ENCODE measurements around the gene KCNIP1.
"Not testable (repeated sequence)": the region's sequence is repeated elsewhere in the genome, so short reads cannot be mapped to it uniquely, and the experiment has no call there.

KCNIP1 gene

GRCh38 chr5:170538096-170538465 is 34.3 kb downstream of the KCNIP1 start:
- no peak for DNase-seq

GRCh38 chr5:170538696-170539586 is 35.1 kb downstream of the KCNIP1 start:
- DNase-seq: no peak

GRCh38 chr5:170540271-170540670 is 36.5 kb downstream of the KCNIP1 start:
- no peak for DNase-seq

GRCh38 chr5:170541146-170541769 is 37.4 kb downstream of the KCNIP1 start:
- no peak for DNase-seq

GRCh38 chr5:170542691-170543293 is 39.0 kb downstream of the KCNIP1 start:
- DNase-seq: no peak

GRCh38 chr5:170545313-170545712 is 41.5 kb downstream of the KCNIP1 start:
- DNase-seq: no peak

GRCh38 chr5:170545811-170546210 is 42.0 kb downstream of the KCNIP1 start:
- no peak for DNase-seq

- DNase-seq: no peak
Observed at GRCh38 chr5:170546282-170546681, 42.5 kb downstream of the KCNIP1 start.

- DNase-seq: not testable (repeated sequence)
Observed at GRCh38 chr5:170550382-170550781, 46.6 kb downstream of the KCNIP1 start.

- no peak for DNase-seq
Observed at GRCh38 chr5:170551076-170551475, 47.3 kb downstream of the KCNIP1 start.

- DNase-seq: no peak
Observed at GRCh38 chr5:170551622-170552021, 47.8 kb downstream of the KCNIP1 start.

- no peak for DNase-seq
Observed at GRCh38 chr5:170552621-170553115, 48.8 kb downstream of the KCNIP1 start.

GRCh38 chr5:170553218-170553617 is 49.4 kb downstream of the KCNIP1 start:
- peak; percentile 35 for DNase-seq

- no peak for DNase-seq
Observed at GRCh38 chr5:170554521-170555267, 50.9 kb downstream of the KCNIP1 start.

GRCh38 chr5:170557314-170557713 is 53.5 kb downstream of the KCNIP1 start:
- no peak for DNase-seq

GRCh38 chr5:170559296-170559695 is 55.5 kb downstream of the KCNIP1 start:
- no peak for DNase-seq

GRCh38 chr5:170560938-170561337 is 57.1 kb downstream of the KCNIP1 start:
- DNase-seq: no peak

- no peak for DNase-seq
Observed at GRCh38 chr5:170562166-170562874, 58.5 kb downstream of the KCNIP1 start.

- DNase-seq: no peak
Observed at GRCh38 chr5:170562875-170563228, 59.0 kb downstream of the KCNIP1 start.

- no peak for DNase-seq
Observed at GRCh38 chr5:170563824-170564567, 60.2 kb downstream of the KCNIP1 start.

GRCh38 chr5:170565072-170565471 is 61.3 kb downstream of the KCNIP1 start:
- no peak for DNase-seq

- DNase-seq: no peak
Observed at GRCh38 chr5:170569101-170569500, 65.3 kb downstream of the KCNIP1 start.

All from activated CD8-positive, alpha-beta memory T cell treated with anti-CD3 and anti-CD28 coated beads, Interleukin-2, amount 50 U/mL, for 48 hours (primary cell).